Activated naive CD8-positive, alpha-beta T cell treated with anti-CD3 and anti-CD28 coated beads for 36 hours (primary cell): ENCODE data around the gene PPM1H. TPM values are rescaled to one million over a fixed set of nuclear protein-coding genes. Genes with fewer than 3 reads are reported as not detected.
A peak's percentile ranks its signal among the peaks of the same experiment; 100 is the strongest.

Experiments
- DNase-seq: peaks from one replicate; pipeline ENCODE4 v3.0.0; 2021
- H3K27ac Mint-ChIP-seq: one replicate; pipeline ENCODE4 v1.8.0; 2022; ENCODE audit warnings: mild to moderate bottlenecking, moderate library complexity, mixed read lengths
- H3K27me3 Mint-ChIP-seq: one replicate; pipeline ENCODE4 v1.8.0; 2022; ENCODE audit warnings: mild to moderate bottlenecking, mixed read lengths
- H3K36me3 Mint-ChIP-seq: one replicate; pipeline ENCODE4 v1.8.0; 2021; ENCODE audit warnings: mild to moderate bottlenecking, mixed read lengths
- H3K4me1 Mint-ChIP-seq: one replicate; pipeline ENCODE4 v1.8.0; 2021; ENCODE audit warnings: mixed read lengths
- H3K4me3 Mint-ChIP-seq: one replicate; pipeline ENCODE4 v1.8.0; 2022; ENCODE audit warnings: mild to moderate bottlenecking, moderate library complexity, mixed read lengths
- H3K9me3 Mint-ChIP-seq: one replicate; pipeline ENCODE4 v1.8.0; 2022; ENCODE audit warnings: mixed read lengths
- total RNA-seq, 2 experiments: library from RNA; stranded (reverse); gene quantifications; one replicate each; pipeline ENCODE4 v1.2.3, GENCODE V29; 2021

The PPM1H gene
- total RNA-seq, 2 experiments from 2014 or later: 0.04 TPM; not detected in 1

GRCh38 chr12:62649412-62650138 lies 285.4 kb downstream of the PPM1H start:
- H3K27me3 Mint-ChIP-seq: peaks cover 8% of the 10 kb centered on the region
- no peak overlapping the region for H3K27ac Mint-ChIP-seq
- H3K4me1 Mint-ChIP-seq: peaks cover 2% of the 10 kb centered on the region
- H3K36me3 Mint-ChIP-seq: no peaks in the 10 kb centered on the region
- H3K4me3 Mint-ChIP-seq: no peak overlapping the region
- no peak for DNase-seq
- no peaks in the 10 kb centered on the region for H3K9me3 Mint-ChIP-seq

GRCh38 chr12:62647586-62647985 lies 287.4 kb downstream of the PPM1H start:
- no peak overlapping the region for H3K27ac Mint-ChIP-seq
- DNase-seq: no peak
- H3K9me3 Mint-ChIP-seq: no peaks in the 10 kb centered on the region
- H3K4me3 Mint-ChIP-seq: no peak overlapping the region
- peaks cover 4% of the 10 kb centered on the region for H3K27me3 Mint-ChIP-seq
- no peaks in the 10 kb centered on the region for H3K36me3 Mint-ChIP-seq
- H3K4me1 Mint-ChIP-seq: peaks cover under 1% of the 10 kb centered on the region

- Mint-ChIP-seq H3K4me3 (no peak overlapping the region), H3K4me1 (peaks cover 9% of the 10 kb centered on the region), H3K27me3 (peaks cover 4% of the 10 kb centered on the region), H3K27ac (no peak overlapping the region), H3K36me3 (no peaks in the 10 kb centered on the region), H3K9me3 (no peaks in the 10 kb centered on the region)
- DNase-seq: no peak
Observed at GRCh38 chr12:62646566-62646965, 288.4 kb downstream of the PPM1H start.

GRCh38 chr12:62643486-62643885 lies 291.5 kb downstream of the PPM1H start:
- Mint-ChIP-seq H3K27ac (no peak overlapping the region), H3K36me3 (no peaks in the 10 kb centered on the region), H3K4me3 (no peak overlapping the region), H3K9me3 (no peaks in the 10 kb centered on the region), H3K27me3 (peaks cover 4% of the 10 kb centered on the region), H3K4me1 (peaks cover 21% of the 10 kb centered on the region)
- DNase-seq: no peak

GRCh38 chr12:62642486-62642885 lies 292.5 kb downstream of the PPM1H start:
- Mint-ChIP-seq H3K36me3 (no peaks in the 10 kb centered on the region), H3K9me3 (no peaks in the 10 kb centered on the region), H3K27ac (no peak overlapping the region), H3K27me3 (peaks cover 4% of the 10 kb centered on the region), H3K4me1 (peaks cover 21% of the 10 kb centered on the region), H3K4me3 (no peak overlapping the region)
- DNase-seq: no peak

- Mint-ChIP-seq H3K4me3 (peak overlapping the region; percentile 42), H3K9me3 (no peaks in the 10 kb centered on the region), H3K27ac (peak overlapping the region; percentile 82), H3K36me3 (no peaks in the 10 kb centered on the region), H3K27me3 (peaks cover 8% of the 10 kb centered on the region), H3K4me1 (peaks cover 21% of the 10 kb centered on the region)
- peak; percentile 46 for DNase-seq
Observed at GRCh38 chr12:62640910-62641448, 294.0 kb downstream of the PPM1H start.

GRCh38 chr12:62637679-62638078 lies 297.3 kb downstream of the PPM1H start:
- Mint-ChIP-seq H3K4me1 (peaks cover 26% of the 10 kb centered on the region), H3K4me3 (no peak overlapping the region), H3K36me3 (no peaks in the 10 kb centered on the region), H3K27me3 (peaks cover 35% of the 10 kb centered on the region), H3K27ac (no peak overlapping the region), H3K9me3 (no peaks in the 10 kb centered on the region)
- no peak for DNase-seq

- Mint-ChIP-seq H3K36me3 (no peaks in the 10 kb centered on the region), H3K4me3 (no peak overlapping the region), H3K9me3 (no peaks in the 10 kb centered on the region), H3K4me1 (peaks cover 15% of the 10 kb centered on the region), H3K27me3 (peaks cover 54% of the 10 kb centered on the region), H3K27ac (no peak overlapping the region)
- no peak for DNase-seq
Observed at GRCh38 chr12:62635649-62636048, 299.3 kb downstream of the PPM1H start.

GRCh38 chr12:62632411-62632918 lies 302.5 kb downstream of the PPM1H start:
- Mint-ChIP-seq H3K9me3 (no peaks in the 10 kb centered on the region), H3K36me3 (no peaks in the 10 kb centered on the region), H3K4me1 (peaks cover 11% of the 10 kb centered on the region), H3K4me3 (peak overlapping the region; percentile 72), H3K27ac (no peak overlapping the region), H3K27me3 (peaks cover 80% of the 10 kb centered on the region)
- DNase-seq: peak; percentile 5

- H3K36me3 Mint-ChIP-seq: no peaks in the 10 kb centered on the region
- DNase-seq: peak; percentile 23
- H3K4me3 Mint-ChIP-seq: peak overlapping the region; percentile 72
- peaks cover 80% of the 10 kb centered on the region for H3K27me3 Mint-ChIP-seq
- peaks cover 11% of the 10 kb centered on the region for H3K4me1 Mint-ChIP-seq
- no peaks in the 10 kb centered on the region for H3K9me3 Mint-ChIP-seq
- no peak overlapping the region for H3K27ac Mint-ChIP-seq
Observed at GRCh38 chr12:62631471-62632410, 303.2 kb downstream of the PPM1H start.

- DNase-seq: no peak
- peaks cover 70% of the 10 kb centered on the region for H3K27me3 Mint-ChIP-seq
- H3K4me1 Mint-ChIP-seq: peaks cover 11% of the 10 kb centered on the region
- H3K36me3 Mint-ChIP-seq: no peaks in the 10 kb centered on the region
- H3K9me3 Mint-ChIP-seq: no peaks in the 10 kb centered on the region
- no peak overlapping the region for H3K27ac Mint-ChIP-seq
- H3K4me3 Mint-ChIP-seq: no peak overlapping the region
Observed at GRCh38 chr12:62629971-62630739, 304.8 kb downstream of the PPM1H start.

- H3K27me3 Mint-ChIP-seq: peaks cover 62% of the 10 kb centered on the region
- DNase-seq: no peak
- H3K4me3 Mint-ChIP-seq: no peak overlapping the region
- no peaks in the 10 kb centered on the region for H3K36me3 Mint-ChIP-seq
- H3K4me1 Mint-ChIP-seq: peaks cover 11% of the 10 kb centered on the region
- H3K27ac Mint-ChIP-seq: no peak overlapping the region
- no peaks in the 10 kb centered on the region for H3K9me3 Mint-ChIP-seq
Observed at GRCh38 chr12:62629413-62629812, 305.5 kb downstream of the PPM1H start.

- H3K9me3 Mint-ChIP-seq: no peaks in the 10 kb centered on the region
- H3K4me1 Mint-ChIP-seq: peaks cover 3% of the 10 kb centered on the region
- no peak overlapping the region for H3K4me3 Mint-ChIP-seq
- H3K27ac Mint-ChIP-seq: no peak overlapping the region
- DNase-seq: no peak
- H3K36me3 Mint-ChIP-seq: no peaks in the 10 kb centered on the region
- peaks cover 40% of the 10 kb centered on the region for H3K27me3 Mint-ChIP-seq
Observed at GRCh38 chr12:62627181-62627580, 307.8 kb downstream of the PPM1H start.

GRCh38 chr12:62625228-62625627 lies 309.7 kb downstream of the PPM1H start:
- Mint-ChIP-seq H3K9me3 (no peaks in the 10 kb centered on the region), H3K4me3 (no peak overlapping the region), H3K36me3 (no peaks in the 10 kb centered on the region), H3K27ac (no peak overlapping the region), H3K4me1 (no peaks in the 10 kb centered on the region), H3K27me3 (peaks cover 21% of the 10 kb centered on the region)
- no peak for DNase-seq
